WTC11 (cell line): Measurements from ENCODE around the gene REPS2. TPM values are rescaled to one million over a fixed set of nuclear protein-coding genes. Genes with fewer than 3 reads are reported as not detected.

Source experiments
- ATAC-seq: fragments of 200-7000 bp; cut with Tn5 transposase; 2 replicates; pipeline ENCODE4 v1.10.0; 2021; ENCODE audit warnings: mild to moderate bottlenecking, moderate library complexity
- CTCF ChIA-PET: fragments of 300-600 bp; sonication (Branson Sonifier 250); formaldehyde crosslinking; loops from one replicate; lab custom pipeline; 2021; ENCODE audit warnings: antibody characterized with exemption; lab: Charles Lee
- POLR2A ChIA-PET: fragments of 350-600 bp; sonication (Branson Sonifier 250); formaldehyde crosslinking; loops from one replicate; lab custom pipeline; 2021; ENCODE audit warnings: antibody characterized with exemption; lab: Charles Lee
- DNase-seq: peaks from one replicate; pipeline ENCODE4 v3.0.0; 2021; ENCODE audit warnings: low spot score
- H3K27ac Mint-ChIP-seq: 2 replicates; pipeline ENCODE4 v1.8.0; 2021; ENCODE audit warnings: mixed read lengths
- H3K27me3 Mint-ChIP-seq: 2 replicates; pipeline ENCODE4 v1.8.0; 2021; ENCODE audit warnings: low read depth, mild to moderate bottlenecking, moderate library complexity, mixed read lengths
- H3K36me3 Mint-ChIP-seq: 2 replicates; pipeline ENCODE4 v1.8.0; 2021; ENCODE audit warnings: mixed read lengths
- H3K4me1 Mint-ChIP-seq: 2 replicates; pipeline ENCODE4 v1.8.0; 2022; ENCODE audit warnings: mixed read lengths
- H3K4me3 Mint-ChIP-seq: 2 replicates; pipeline ENCODE4 v1.8.0; 2021; ENCODE audit warnings: mild to moderate bottlenecking, moderate library complexity, mixed read lengths
- H3K9me3 Mint-ChIP-seq: 2 replicates; pipeline ENCODE4 v1.8.0; 2021; ENCODE audit warnings: mixed read lengths
- CREB1 ChIP-seq: sonication (generic); formaldehyde crosslinking; IDR thresholded peaks from 2 replicates; pipeline ENCODE4 v1.8.0; 2023; ENCODE audit warnings: mild to moderate bottlenecking, missing genetic modification reagents
- FOXJ3 ChIP-seq: sonication (generic); formaldehyde crosslinking; IDR thresholded peaks from 2 replicates; pipeline ENCODE4 v1.9.0; 2021; ENCODE audit warnings: missing genetic modification reagents, mild to moderate bottlenecking, borderline replicate concordance
- GRHL2 ChIP-seq: fragments of 250-450 bp; sonication (Bioruptor Pico); IDR thresholded peaks from 2 replicates; pipeline ENCODE4 v1.8.0; 2022; ENCODE audit warnings: mild to moderate bottlenecking, moderate library complexity; ENCODE audit not compliant: insufficient replicate concordance, severe bottlenecking
- MYBL2 ChIP-seq: sonication (generic); formaldehyde crosslinking; IDR thresholded peaks from 2 replicates; pipeline ENCODE4 v1.8.1; 2023; ENCODE audit warnings: mild to moderate bottlenecking, moderate library complexity, missing genetic modification reagents
- NFATC4 ChIP-seq: fragments of 250-450 bp; sonication (Bioruptor Pico); IDR thresholded peaks from 2 replicates; pipeline ENCODE4 v1.9.0; 2021; ENCODE audit warnings: mild to moderate bottlenecking
- NFE2L1 ChIP-seq: sonication (generic); formaldehyde crosslinking; IDR thresholded peaks from 2 replicates; pipeline ENCODE4 v1.8.1; 2023; ENCODE audit warnings: missing genetic modification reagents
- NR2C2 ChIP-seq: sonication (generic); formaldehyde crosslinking; IDR thresholded peaks from 2 replicates; pipeline ENCODE4 v1.8.0; 2022; ENCODE audit warnings: mild to moderate bottlenecking, missing genetic modification reagents
- OVOL2 ChIP-seq: fragments of 250-450 bp; sonication (Bioruptor Pico); IDR thresholded peaks from 2 replicates; pipeline ENCODE4 v1.9.0; 2021; ENCODE audit warnings: mild to moderate bottlenecking, borderline replicate concordance
- RELA ChIP-seq: sonication (generic); formaldehyde crosslinking; IDR thresholded peaks from 2 replicates; pipeline ENCODE4 v1.8.1; 2022; ENCODE audit warnings: missing genetic modification reagents, mild to moderate bottlenecking, borderline replicate concordance
- SMAD4 ChIP-seq: sonication (generic); formaldehyde crosslinking; IDR thresholded peaks from 2 replicates; pipeline ENCODE4 v1.8.0; 2022; ENCODE audit warnings: mild to moderate bottlenecking, missing genetic modification reagents
- ZBTB21 ChIP-seq: sonication (generic); formaldehyde crosslinking; IDR thresholded peaks from 2 replicates; pipeline ENCODE4 v1.8.1; 2023; ENCODE audit warnings: mild to moderate bottlenecking, missing genetic modification reagents, borderline replicate concordance
- ZNF121 ChIP-seq: sonication (generic); formaldehyde crosslinking; IDR thresholded peaks from 2 replicates; pipeline ENCODE4 v1.8.0; 2023; ENCODE audit warnings: missing genetic modification reagents
- ZNF219 ChIP-seq: sonication (generic); formaldehyde crosslinking; IDR thresholded peaks from 2 replicates; pipeline ENCODE4 v1.8.0; 2023; ENCODE audit warnings: missing genetic modification reagents, mild to moderate bottlenecking, borderline replicate concordance
- ZNF416 ChIP-seq: fragments of 250-450 bp; sonication (Bioruptor Pico); IDR thresholded peaks from 2 replicates; pipeline ENCODE4 v1.9.0; 2021; ENCODE audit warnings: mild to moderate bottlenecking, inconsistent platforms
- total RNA-seq: library from RNA; stranded (reverse); gene quantifications from 3 replicates; pipeline ENCODE4 v1.2.3, GENCODE V29; 2021
- TF ChIP-seq, protein P1 (sequence below): sonication (generic); formaldehyde crosslinking; IDR thresholded peaks from 2 replicates; pipeline ENCODE4 v1.8.1; 2022; ENCODE audit warnings: low read depth, mild to moderate bottlenecking, moderate library complexity, missing genetic modification reagents, borderline replicate concordance
- TF ChIP-seq, protein P2 (sequence below): sonication (generic); formaldehyde crosslinking; IDR thresholded peaks from 2 replicates; pipeline ENCODE4 v1.8.0; 2022; ENCODE audit warnings: mild to moderate bottlenecking, missing genetic modification reagents
- TF ChIP-seq, protein P3 (sequence below): fragments of 250-450 bp; sonication (Bioruptor Pico); IDR thresholded peaks from 2 replicates; pipeline ENCODE4 v1.9.0; 2021; ENCODE audit warnings: mild to moderate bottlenecking
- TF ChIP-seq, protein P4 (sequence below): sonication (generic); formaldehyde crosslinking; conservative IDR thresholded peaks from 2 replicates; pipeline ENCODE4 v1.8.1; 2023; ENCODE audit warnings: mild to moderate bottlenecking, low read depth, missing genetic modification reagents, moderate library complexity
- TF ChIP-seq, protein P5 (sequence below): fragments of 250-450 bp; sonication (Bioruptor Pico); IDR thresholded peaks from 2 replicates; pipeline ENCODE4 v1.8.0; 2021; ENCODE audit warnings: mild to moderate bottlenecking
- TF ChIP-seq, protein P6 (sequence below): sonication (generic); formaldehyde crosslinking; IDR thresholded peaks from 2 replicates; pipeline ENCODE4 v1.8.1; 2022; ENCODE audit warnings: mild to moderate bottlenecking, missing genetic modification reagents, moderate library complexity, borderline replicate concordance
- TF ChIP-seq, protein P7 (sequence below): sonication (generic); formaldehyde crosslinking; conservative IDR thresholded peaks from 2 replicates; pipeline ENCODE4 v1.8.1; 2022; ENCODE audit warnings: mild to moderate bottlenecking, missing genetic modification reagents

Gene REPS2
- total RNA-seq, 1 experiment from 2014 or later, result 2.2 TPM

DNA sequence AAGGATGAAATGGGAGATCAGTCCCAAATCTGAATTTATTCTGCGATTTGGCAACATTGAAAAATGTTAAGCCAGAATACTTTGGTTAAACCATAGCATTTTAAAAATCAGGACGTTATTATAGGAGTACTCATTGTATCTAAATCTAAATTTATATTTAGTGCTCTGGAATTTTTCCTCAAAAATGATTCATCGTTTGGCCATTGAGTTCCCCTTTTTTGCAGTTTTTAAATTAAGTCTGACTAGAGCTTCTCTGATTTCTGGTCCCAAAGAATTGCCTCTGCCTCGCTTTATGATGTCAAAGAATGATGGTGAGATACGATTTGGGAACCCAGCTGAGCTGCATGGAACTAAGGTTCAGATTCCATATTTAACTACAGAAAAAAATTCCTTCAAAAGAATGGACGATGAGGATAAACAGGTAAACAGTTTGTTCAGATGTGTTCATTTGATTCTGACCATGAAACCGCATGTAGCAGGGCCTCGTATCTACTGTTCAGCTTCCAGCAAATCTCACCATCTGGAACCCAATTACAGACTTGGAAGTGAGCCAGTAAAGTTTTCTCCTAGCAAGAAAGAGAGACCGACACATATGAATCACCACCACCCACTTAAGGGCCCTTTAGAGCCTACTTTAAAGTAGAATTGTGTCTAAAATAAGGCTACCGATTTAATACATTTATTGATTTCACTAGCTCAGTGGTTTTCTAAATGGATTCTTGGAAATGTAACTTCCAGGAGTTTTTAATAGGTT, 75.6 kb downstream of the REPS2 start:
- peaks cover 4% of the 10 kb centered on the region; the same call in 1 of the 2 replicates for H3K4me1 Mint-ChIP-seq
- CTCF ChIA-PET, result interaction anchor here (2.9 kb wide), 1 partner anchor 28 kb away, joined by 11 read pairs; no protein-coding TSS in a partner anchor

DNA sequence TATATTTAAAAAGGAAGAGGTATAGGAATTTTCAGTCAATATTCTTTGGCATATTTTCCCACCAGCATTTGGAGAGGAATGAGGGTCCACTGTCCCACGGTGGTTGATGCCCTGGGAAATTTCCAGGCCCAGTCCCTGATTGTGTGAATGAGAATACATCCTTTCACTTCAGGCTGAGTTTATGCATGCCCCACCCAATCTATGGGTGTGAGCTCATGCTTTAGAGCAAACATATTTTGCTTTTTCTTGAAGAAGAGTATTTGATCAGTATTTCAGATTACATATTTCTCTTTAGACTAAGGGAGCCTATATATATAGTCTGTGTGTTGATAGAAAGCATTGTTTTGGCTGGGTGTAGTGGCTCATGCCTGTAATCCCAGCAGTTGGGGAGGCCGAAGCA, 77.2 kb downstream of the REPS2 start:
- Mint-ChIP-seq H3K27me3 (no peaks in the 10 kb centered on the region), H3K9me3 (no peaks in the 10 kb centered on the region), H3K27ac (no peak overlapping the region), H3K36me3 (no peaks in the 10 kb centered on the region), H3K4me3 (no peak overlapping the region), H3K4me1 (peaks cover 4% of the 10 kb centered on the region; the same call in 1 of the 2 replicates)
- ATAC-seq, result no peak
- ChIA-PET CTCF (interaction anchor here (2.1 kb wide), 1 partner anchor 141 kb away, joined by 6 read pairs; no protein-coding TSS in a partner anchor), POLR2A (no interaction called here)
- no peak for TF ChIP-seq MYBL2 (CRISPR knock-in tag)
- DNase-seq, result no peak

More for the DNA sequence above, 75.6 kb downstream of the REPS2 start:
- H3K4me3 Mint-ChIP-seq, result no peak overlapping the region
- POLR2A ChIA-PET, result no interaction called here
- ATAC-seq (no peak), DNase-seq (no peak)
- H3K27ac Mint-ChIP-seq, result no peak overlapping the region
- no peaks in the 10 kb centered on the region for H3K27me3 Mint-ChIP-seq
- no peaks in the 10 kb centered on the region for H3K36me3 Mint-ChIP-seq
- TF ChIP-seq NFE2L1 (CRISPR knock-in tag), result no peak
- no peak for TF ChIP-seq CREB1 (CRISPR knock-in tag)
- TF ChIP-seq, protein P1, sequence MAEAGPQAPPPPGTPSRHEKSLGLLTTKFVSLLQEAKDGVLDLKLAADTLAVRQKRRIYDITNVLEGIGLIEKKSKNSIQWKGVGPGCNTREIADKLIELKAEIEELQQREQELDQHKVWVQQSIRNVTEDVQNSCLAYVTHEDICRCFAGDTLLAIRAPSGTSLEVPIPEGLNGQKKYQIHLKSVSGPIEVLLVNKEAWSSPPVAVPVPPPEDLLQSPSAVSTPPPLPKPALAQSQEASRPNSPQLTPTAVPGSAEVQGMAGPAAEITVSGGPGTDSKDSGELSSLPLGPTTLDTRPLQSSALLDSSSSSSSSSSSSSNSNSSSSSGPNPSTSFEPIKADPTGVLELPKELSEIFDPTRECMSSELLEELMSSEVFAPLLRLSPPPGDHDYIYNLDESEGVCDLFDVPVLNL, result no peak
- no peak for TF ChIP-seq NFATC4
- no peak for TF ChIP-seq OVOL2 (CRISPR knock-in tag)
- TF ChIP-seq, protein P2, sequence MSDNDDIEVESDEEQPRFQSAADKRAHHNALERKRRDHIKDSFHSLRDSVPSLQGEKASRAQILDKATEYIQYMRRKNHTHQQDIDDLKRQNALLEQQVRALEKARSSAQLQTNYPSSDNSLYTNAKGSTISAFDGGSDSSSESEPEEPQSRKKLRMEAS (CRISPR knock-in tag), result no peak
- H3K9me3 Mint-ChIP-seq, result no peaks in the 10 kb centered on the region

DNA sequence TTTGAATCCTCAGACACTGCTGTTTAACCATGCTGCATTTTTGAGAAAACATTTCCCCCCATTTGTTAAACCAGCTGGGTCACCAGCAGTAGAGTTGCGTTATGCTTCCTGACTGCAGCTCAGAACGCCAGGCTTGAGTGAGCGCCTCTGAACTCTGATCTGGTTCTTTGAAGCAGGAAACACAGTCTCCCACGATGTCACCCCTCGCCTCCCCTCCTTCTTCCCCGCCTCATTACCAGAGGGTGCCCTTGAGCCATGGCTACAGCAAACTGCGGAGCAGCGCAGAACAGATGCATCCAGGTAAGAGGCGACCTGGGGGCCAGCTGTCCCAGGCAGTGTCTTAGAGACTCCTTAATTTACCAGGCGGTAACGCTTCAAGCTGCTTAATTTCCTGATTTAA, 78.4 kb downstream of the REPS2 start:
- peak; percentile 24 for DNase-seq
- ChIA-PET POLR2A (no interaction called here), CTCF (interaction anchor here (0.5 to 2.1 kb wide), 3 partner anchors 22 to 142 kb away, joined by 3 to 10 read pairs (median 6); no protein-coding TSS in a partner anchor)
- ATAC-seq, result peak; percentile 85
- TF ChIP-seq NR2C2 (no peak), GRHL2 (CRISPR knock-in tag) (no peak), ZNF219 (no peak), ZBTB21 (CRISPR knock-in tag) (no peak), ZNF416 (CRISPR knock-in tag) (no peak), OVOL2 (CRISPR knock-in tag) (no peak), FOXJ3 (no peak), NFE2L1 (CRISPR knock-in tag) (no peak), ZNF121 (CRISPR knock-in tag) (no peak), SMAD4 (no peak), RELA (CRISPR knock-in tag) (no peak)
- TF ChIP-seq, protein P3, sequence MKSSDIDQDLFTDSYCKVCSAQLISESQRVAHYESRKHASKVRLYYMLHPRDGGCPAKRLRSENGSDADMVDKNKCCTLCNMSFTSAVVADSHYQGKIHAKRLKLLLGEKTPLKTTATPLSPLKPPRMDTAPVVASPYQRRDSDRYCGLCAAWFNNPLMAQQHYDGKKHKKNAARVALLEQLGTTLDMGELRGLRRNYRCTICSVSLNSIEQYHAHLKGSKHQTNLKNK (CRISPR knock-in tag), result no peak
- TF ChIP-seq, protein P4, sequence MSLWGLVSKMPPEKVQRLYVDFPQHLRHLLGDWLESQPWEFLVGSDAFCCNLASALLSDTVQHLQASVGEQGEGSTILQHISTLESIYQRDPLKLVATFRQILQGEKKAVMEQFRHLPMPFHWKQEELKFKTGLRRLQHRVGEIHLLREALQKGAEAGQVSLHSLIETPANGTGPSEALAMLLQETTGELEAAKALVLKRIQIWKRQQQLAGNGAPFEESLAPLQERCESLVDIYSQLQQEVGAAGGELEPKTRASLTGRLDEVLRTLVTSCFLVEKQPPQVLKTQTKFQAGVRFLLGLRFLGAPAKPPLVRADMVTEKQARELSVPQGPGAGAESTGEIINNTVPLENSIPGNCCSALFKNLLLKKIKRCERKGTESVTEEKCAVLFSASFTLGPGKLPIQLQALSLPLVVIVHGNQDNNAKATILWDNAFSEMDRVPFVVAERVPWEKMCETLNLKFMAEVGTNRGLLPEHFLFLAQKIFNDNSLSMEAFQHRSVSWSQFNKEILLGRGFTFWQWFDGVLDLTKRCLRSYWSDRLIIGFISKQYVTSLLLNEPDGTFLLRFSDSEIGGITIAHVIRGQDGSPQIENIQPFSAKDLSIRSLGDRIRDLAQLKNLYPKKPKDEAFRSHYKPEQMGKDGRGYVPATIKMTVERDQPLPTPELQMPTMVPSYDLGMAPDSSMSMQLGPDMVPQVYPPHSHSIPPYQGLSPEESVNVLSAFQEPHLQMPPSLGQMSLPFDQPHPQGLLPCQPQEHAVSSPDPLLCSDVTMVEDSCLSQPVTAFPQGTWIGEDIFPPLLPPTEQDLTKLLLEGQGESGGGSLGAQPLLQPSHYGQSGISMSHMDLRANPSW (CRISPR knock-in tag), result no peak
- TF ChIP-seq, protein P5, sequence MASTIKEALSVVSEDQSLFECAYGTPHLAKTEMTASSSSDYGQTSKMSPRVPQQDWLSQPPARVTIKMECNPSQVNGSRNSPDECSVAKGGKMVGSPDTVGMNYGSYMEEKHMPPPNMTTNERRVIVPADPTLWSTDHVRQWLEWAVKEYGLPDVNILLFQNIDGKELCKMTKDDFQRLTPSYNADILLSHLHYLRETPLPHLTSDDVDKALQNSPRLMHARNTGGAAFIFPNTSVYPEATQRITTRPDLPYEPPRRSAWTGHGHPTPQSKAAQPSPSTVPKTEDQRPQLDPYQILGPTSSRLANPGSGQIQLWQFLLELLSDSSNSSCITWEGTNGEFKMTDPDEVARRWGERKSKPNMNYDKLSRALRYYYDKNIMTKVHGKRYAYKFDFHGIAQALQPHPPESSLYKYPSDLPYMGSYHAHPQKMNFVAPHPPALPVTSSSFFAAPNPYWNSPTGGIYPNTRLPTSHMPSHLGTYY (CRISPR knock-in tag), result no peak
- TF ChIP-seq, protein P6, sequence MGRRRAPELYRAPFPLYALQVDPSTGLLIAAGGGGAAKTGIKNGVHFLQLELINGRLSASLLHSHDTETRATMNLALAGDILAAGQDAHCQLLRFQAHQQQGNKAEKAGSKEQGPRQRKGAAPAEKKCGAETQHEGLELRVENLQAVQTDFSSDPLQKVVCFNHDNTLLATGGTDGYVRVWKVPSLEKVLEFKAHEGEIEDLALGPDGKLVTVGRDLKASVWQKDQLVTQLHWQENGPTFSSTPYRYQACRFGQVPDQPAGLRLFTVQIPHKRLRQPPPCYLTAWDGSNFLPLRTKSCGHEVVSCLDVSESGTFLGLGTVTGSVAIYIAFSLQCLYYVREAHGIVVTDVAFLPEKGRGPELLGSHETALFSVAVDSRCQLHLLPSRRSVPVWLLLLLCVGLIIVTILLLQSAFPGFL (CRISPR knock-in tag), result no peak
- TF ChIP-seq, protein P7, sequence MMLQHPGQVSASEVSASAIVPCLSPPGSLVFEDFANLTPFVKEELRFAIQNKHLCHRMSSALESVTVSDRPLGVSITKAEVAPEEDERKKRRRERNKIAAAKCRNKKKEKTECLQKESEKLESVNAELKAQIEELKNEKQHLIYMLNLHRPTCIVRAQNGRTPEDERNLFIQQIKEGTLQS (CRISPR knock-in tag), result no peak
- no peaks in the 10 kb centered on the region for H3K9me3 Mint-ChIP-seq
- no peak overlapping the region for H3K4me3 Mint-ChIP-seq
- H3K27me3 Mint-ChIP-seq, result no peaks in the 10 kb centered on the region
- no peak overlapping the region for H3K27ac Mint-ChIP-seq
- H3K4me1 Mint-ChIP-seq, result peaks cover 4% of the 10 kb centered on the region; the same call in 1 of the 2 replicates
- H3K36me3 Mint-ChIP-seq, result no peaks in the 10 kb centered on the region
